Testis (tissue), 3 donors: ENCODE data around the gene PCSK4. TPM values are rescaled to one million over a fixed set of nuclear protein-coding genes. Genes with fewer than 3 reads are reported as not detected.

Source experiments
- DNase-seq: peaks from one replicate; pipeline ENCODE4 v3.0.0-alpha.2; 2019
- H3K27ac ChIP-seq, 2 donors: fragments of 200-600 bp; sonication (generic); one replicate each; pipeline ENCODE4 v1.5.1; 2019
- H3K27me3 ChIP-seq: fragments of 200-600 bp; sonication (generic); one replicate; pipeline ENCODE4 v1.5.1; 2019
- H3K36me3 ChIP-seq: fragments of 200-600 bp; sonication (generic); one replicate; pipeline ENCODE4 v1.5.1; 2017; ENCODE audit warnings: low read depth; ENCODE audit errors: missing control alignments
- H3K4me1 ChIP-seq: fragments of 200-600 bp; sonication (generic); one replicate; pipeline ENCODE4 v1.5.1; 2019
- H3K4me3 ChIP-seq, 2 donors: fragments of 200-600 bp; sonication (generic); one replicate each; pipeline ENCODE4 v1.5.1; 2017 to 2019
- H3K9me3 ChIP-seq: fragments of 200-600 bp; sonication (generic); one replicate; pipeline ENCODE4 v1.5.1; 2017
- CTCF ChIP-seq, 3 experiments: fragments of 450-650 bp in 2 of 3; fragments of 200-600 bp in 1 of 3; sonication (generic) in 1 of 3; IDR thresholded peaks; one replicate each; pipeline ENCODE4 v1.5.1; 2016 to 2019; ENCODE audit warnings: antibody characterized with exemption in 3 of 3, mild to moderate bottlenecking in 2 of 3, moderate library complexity in 1 of 3
- POLR2A ChIP-seq: fragments of 450-650 bp; IDR thresholded peaks from one replicate; pipeline ENCODE4 v1.6.1; 2017; ENCODE audit warnings: antibody characterized with exemption, mild to moderate bottlenecking, moderate library complexity
- WGBS, 2 donors: methylation state at CpG; one replicate each; pipeline ENCODE4 v1.1.5; 2018; 5-methylcytosine and 5-hydroxymethylcytosine counted together
- intact Hi-C: fragments of 100-400 bp; cut with DNase I; formaldehyde crosslinking; loops from one replicate; pipeline ENCODE4 v1.15.1; 2023; ENCODE audit warnings: low total_unique reads
- polyA plus RNA-seq: library from polyadenylated mRNA; stranded (reverse); fragments of 350-450 nt; fragmentation: Illumina TruSeq; extraction: RNeasy Lipid Tissue Mini Kit (QIAGEN cat#74804); gene quantifications from one replicate; pipeline ENCODE4 v1.2.3, GENCODE V29; 2014; ENCODE audit warnings: low read depth, low replicate concordance; ENCODE audit not compliant: insufficient read depth
- total RNA-seq, 2 donors: library from RNA; depleted of rRNA; stranded (reverse); fragments of >200 nt; gene quantifications; one replicate each; pipeline ENCODE4 v1.2.3, GENCODE V29; 2016

The PCSK4 gene
- total and polyA plus RNA-seq, 3 donors from 2014 or later, result 108 to 203 (median 179) TPM

GRCh38 chr19:1450735-1451731 lies 39.1 kb downstream of the PCSK4 start:
- Histone ChIP-seq H3K27me3 (no peaks in the 10 kb centered on the region), H3K4me3 (no peak overlapping the region), H3K27ac (no peak overlapping the region), H3K9me3 (no peaks in the 10 kb centered on the region), H3K4me1 (peaks cover 28% of the 10 kb centered on the region), H3K36me3 (no peaks in the 10 kb centered on the region)
- TF ChIP-seq CTCF (IDR thresholded peaks at IDR 0.05), result no peak
- no peak for TF ChIP-seq POLR2A
- no peak for DNase-seq
- intact Hi-C loops, result no loop called here
- WGBS, 2 donors, result 52 to 59% methylated on average over 15 to 22 of the region's 22 CpGs

- H3K4me1 ChIP-seq, result peaks cover 31% of the 10 kb centered on the region
These were observed 40.4 kb downstream of the PCSK4 start, which contains the start of gene APC2 for GRCh38 chr19:1449467-1450442. APC2 (plus strand) TSS chr19:1450121; CDS start chr19:1453002, 2,881 bp downstream.

GRCh38 chr19:1447944-1448343 lies 42.2 kb downstream of the PCSK4 start:
- TF ChIP-seq CTCF (IDR thresholded peaks at IDR 0.05) (no peak), POLR2A (no peak)
- Histone ChIP-seq H3K4me1 (peaks cover 24% of the 10 kb centered on the region), H3K27me3 (peaks cover 3% of the 10 kb centered on the region), H3K4me3 (no peak overlapping the region), H3K36me3 (no peaks in the 10 kb centered on the region), H3K27ac (no peak overlapping the region), H3K9me3 (no peaks in the 10 kb centered on the region)
- WGBS, 2 donors, result 70 to 78% methylated on average over 9 of the region's 9 CpGs
- DNase-seq, result no peak
- intact Hi-C loops, result no loop called here

More at GRCh38 chr19:1449467-1450442, 40.4 kb downstream of the PCSK4 start, which contains the start of gene APC2:
- intact Hi-C loops, result no loop called here
- peaks cover 3% of the 10 kb centered on the region for H3K27me3 ChIP-seq
- WGBS, 2 donors, result 4 to 6% methylated on average over 18 to 73 of the region's 74 CpGs
- H3K4me3 ChIP-seq, result no peak within 1 kb of the TSS
- TF ChIP-seq POLR2A, result no peak
- TF ChIP-seq CTCF (IDR thresholded peaks at IDR 0.05), result no peak
- H3K27ac ChIP-seq, result no peak within 1 kb of the TSS
- H3K9me3 ChIP-seq, result no peaks in the 10 kb centered on the region
- H3K36me3 ChIP-seq, result no peaks in the 10 kb centered on the region
- DNase-seq, result no peak

- peaks cover 3% of the 10 kb centered on the region for H3K27me3 ChIP-seq
- no peaks in the 10 kb centered on the region for H3K36me3 ChIP-seq
- no peak overlapping the region for H3K27ac ChIP-seq
- no peak overlapping the region for H3K4me3 ChIP-seq
- WGBS, 2 donors, result 19 to 27% methylated on average over 4 of the region's 4 CpGs
- intact Hi-C loops, result no loop called here
- TF ChIP-seq POLR2A, result no peak
- no peak for TF ChIP-seq CTCF (IDR thresholded peaks at IDR 0.05)
- H3K9me3 ChIP-seq, result no peaks in the 10 kb centered on the region
- peaks cover 20% of the 10 kb centered on the region for H3K4me1 ChIP-seq
- no peak for DNase-seq
These were observed 42.6 kb downstream of the PCSK4 start for GRCh38 chr19:1447504-1447903.
